GM18909 (cell line): ENCODE measurements around the gene MTERF1.
"Not testable (repeated sequence)": the region's sequence is repeated elsewhere in the genome, so short reads cannot be mapped to it uniquely, and the experiment has no call there.

Source experiments
- ATAC-seq: cut with Tn5 transposase; IDR thresholded peaks from one replicate; pipeline ENCODE4 v1.9.1; 2021; ENCODE audit warnings: mild to moderate bottlenecking; ENCODE audit not compliant: unreplicated experiment, poor library complexity

The MTERF1 gene

DNA sequence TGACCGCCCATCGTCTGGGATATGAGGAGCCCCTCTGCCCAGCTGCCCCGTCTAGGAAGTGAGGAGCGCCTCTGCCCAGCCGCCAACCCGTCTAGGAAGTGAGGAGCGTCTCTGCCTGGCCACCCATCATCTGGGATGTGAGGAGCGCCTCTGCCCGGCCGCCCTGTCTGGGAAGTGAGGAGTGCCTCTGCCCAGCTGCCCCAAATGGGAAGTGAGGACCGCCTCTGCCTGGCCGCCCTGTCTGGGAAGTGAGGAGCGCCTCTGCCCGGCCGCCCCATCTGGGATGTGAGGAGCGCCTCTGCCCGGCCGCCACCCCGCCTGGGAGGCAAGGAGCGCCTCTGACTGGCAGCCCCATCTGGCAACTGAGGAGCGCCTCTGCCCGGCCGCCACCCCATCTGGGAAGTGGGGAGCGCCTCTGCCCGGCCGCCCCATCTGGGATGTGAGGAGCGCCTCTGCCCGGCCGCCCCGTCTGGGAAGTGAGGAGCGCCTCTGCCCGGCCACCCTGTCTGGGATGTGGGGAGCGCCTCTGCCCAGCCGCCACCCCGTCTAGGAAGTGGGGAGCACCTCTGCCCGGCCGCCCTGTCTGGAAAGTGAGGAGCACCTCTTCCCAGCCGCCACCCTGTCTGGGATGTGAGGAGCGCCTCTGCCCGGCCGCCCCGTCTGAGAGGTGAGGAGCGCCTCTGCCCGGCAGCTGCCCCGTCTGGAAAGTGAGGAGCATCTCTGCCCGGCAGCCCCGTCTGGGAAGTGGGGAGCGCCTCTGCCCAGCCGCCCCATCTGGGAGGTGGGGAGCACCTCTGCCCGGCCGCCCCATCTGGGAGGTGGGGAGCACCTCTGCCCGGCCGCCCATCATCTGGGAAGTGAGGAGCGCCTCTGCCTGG, 7.1 kb upstream of the MTERF1 start:
- not testable (repeated sequence) for ATAC-seq

DNA sequence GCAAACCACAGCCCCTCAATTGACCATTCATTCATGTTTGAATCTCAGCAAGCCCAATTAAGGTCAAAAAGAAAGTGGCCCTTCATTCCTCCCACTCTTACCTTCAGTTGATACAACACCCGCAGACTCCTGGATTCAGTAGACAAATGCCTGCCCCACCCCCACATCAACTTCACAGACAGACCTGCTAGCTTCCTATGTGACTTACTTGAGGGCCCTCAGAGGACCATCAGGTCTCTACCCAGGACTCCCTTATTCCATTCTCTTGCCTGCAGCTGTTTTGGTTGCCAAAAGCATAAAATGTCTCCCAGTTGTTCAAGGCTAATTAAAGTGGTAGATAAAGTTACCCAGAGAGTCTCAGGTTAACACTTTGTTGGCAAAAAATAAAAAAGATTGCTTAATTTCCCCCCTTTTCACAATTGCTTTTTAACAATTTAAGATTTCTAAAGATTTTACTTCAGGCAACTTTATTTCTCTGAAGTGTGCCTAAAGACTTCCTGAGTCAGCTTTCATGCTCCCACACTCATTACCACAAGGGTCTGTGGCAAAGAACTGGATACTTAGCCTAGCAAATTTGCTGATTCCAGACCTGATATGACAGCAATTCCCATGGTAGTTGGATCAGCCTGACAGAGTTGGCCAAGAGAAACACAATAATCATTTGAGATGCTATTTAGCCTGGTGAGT, 3.3 kb upstream of the MTERF1 start:
- ATAC-seq, result no peak

DNA sequence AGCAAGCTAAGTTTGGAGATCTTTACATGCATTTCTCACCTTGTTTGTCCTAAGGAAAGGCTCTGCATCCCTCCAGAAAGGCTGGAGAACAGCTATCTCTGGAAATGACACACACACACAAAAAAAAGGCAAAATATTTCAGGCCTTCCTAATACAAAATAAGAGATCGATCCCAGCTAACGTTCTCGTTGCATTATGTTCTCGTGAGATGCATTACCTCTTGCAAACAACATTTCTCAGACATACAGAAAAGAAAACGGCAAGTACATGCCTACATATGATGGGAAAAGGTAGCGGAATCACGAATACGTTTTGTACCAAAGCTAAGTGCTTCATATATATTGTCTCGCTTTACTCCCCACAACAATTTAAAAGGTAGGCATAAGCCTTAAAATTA, 488 bp downstream of the MTERF1 start:
- no peak for ATAC-seq

DNA sequence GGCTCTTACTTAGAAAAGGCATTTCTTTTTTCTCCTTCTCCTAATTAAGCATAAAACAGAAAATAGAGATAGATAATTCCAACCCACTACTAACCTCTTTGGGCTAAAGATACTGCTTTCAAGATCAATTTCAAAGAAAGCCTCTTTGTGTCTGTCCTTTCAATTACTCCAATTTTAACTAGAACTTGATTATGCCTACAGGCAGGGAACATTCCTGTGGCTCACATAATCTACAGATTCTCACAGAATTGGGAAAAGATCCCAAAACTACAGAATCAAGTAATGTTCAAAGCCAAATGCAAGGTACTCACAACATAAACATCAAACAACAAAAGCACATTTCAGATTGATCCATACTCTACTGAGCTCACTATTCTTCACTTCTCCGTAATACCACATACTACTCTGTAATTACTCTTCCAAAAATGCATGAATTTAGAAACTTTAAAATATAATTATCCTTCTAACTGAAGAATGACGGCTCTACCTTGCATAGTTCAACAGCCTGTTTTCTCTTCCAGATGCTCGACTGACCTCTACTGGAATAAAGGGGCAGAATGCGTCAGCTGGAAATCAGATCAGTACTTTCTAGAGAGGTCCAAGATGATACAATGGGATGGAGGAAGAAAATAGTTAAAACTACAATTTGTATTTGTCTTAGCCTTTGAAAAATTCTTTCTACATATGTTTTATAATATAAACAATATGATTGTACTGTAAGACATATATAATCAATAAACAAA, 3.9 kb downstream of the MTERF1 start:
- ATAC-seq, result no peak

DNA sequence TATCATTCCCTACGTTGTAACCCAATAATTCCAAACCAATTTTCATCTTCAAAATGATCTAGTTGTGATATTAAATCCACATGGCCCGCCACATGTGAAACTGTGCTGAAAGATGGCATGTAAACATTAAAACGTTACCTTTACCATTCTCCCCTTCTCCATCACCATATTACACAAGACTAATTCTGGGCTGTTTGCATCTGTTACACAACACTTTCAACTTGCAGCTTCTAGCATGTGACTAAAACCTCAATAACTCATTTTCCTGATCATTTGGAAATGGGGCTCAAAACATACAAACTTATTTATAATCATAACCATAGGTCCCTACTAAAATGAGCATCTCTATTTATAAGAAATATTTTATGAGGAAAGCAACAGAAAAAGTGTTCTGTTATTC, 4.7 kb downstream of the MTERF1 start:
- ATAC-seq, result no peak

DNA sequence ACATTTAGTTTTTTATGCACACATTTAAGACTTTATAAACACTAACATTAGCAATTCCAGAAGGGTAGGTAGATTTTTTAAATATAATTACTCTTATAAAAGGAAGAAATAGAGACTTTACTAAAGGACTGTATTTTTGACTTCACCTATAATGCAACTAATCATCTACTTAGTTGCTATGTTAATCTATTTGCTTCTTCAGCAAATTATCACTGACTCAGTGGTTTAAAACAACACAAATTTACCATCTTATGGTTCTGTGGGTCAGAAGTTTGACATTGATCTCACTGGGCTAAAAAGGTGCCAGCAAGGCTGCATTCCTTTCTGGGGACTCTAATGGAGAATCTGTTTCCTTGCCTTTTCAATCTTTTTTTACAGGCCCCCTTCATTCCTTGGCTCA, 7.6 kb downstream of the MTERF1 start:
- ATAC-seq, result no peak

DNA sequence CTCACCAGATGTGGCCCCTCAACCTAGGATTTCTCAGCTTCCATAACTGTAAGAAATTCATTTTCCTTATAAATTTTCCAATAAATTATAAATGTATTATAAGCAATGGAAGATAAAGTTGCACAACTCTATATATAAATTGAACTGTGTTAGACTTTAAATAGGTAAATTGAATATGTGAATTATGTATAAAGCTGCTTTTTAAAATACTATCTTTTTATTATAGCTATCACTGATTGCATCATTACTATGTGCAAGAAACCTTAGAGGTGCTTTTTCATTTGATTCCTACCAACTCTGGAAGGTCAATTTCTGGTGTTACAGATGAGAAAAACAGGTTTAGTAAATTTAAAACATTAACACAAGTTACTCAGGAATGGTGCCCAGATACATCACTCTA, 8.4 kb downstream of the MTERF1 start:
- no peak for ATAC-seq

DNA sequence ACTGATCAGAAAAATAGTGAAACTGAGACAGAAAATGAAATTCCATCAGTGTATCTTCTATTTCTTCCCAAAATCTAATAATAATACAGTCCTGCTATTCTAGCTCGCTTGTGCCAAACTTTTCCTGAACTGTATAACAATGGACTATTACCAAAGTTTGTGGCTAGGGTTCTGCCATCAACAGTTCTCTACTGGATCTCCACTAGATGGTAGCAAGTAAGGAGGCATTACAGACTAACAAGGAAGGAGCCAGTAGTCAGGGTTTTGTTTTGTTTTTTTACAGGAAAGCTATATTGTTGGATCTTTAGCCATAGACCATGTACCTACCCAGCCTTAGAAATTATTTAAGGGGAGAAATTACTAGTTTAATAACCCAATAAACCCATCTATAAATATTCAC, 10.8 kb downstream of the MTERF1 start:
- ATAC-seq, result no peak

DNA sequence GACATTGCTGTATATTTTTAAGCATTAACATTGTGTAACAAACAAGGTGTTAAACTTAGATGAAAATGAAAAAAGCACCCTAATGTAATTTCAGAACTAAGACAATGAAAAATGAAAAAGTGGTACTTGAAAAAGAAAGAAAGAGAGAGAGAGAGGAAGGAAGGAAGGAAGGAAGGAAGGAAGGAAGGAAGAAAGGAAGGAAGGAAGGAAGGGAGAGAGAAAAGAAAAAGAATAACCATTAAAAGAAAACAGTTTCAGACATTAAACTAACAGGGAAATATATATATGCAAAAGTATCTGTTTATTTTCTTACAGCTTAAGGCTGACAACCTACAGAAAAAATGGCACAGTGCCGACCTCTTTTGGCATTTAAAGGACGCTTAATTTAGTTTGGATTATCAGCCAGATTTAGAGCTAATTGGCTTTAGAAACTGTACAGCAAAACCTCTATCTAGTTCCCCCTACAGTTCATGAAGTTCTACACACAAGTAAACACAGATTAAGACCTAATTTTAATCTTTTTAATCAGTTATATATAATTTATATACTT, 13.8 kb downstream of the MTERF1 start:
- ATAC-seq, result no peak

DNA sequence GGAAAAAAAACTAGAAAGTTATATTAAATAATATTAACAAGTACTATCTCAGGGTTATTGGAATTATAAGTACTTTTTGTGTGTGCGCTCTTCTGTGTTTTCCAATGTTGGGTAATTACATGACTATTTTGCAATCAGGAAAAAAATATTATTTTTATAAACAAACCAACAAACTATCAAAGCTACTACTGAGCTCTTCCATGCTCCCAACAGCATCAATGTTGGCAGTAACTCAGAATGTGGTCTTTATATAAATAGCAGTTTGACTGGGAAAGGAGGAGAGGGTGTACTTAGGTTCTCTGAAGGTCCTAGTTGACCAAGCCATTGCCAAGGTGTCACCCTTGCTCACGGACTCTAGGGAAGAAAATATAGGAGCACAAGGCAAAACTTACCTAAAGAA, 15.0 kb downstream of the MTERF1 start:
- ATAC-seq, result no peak

DNA sequence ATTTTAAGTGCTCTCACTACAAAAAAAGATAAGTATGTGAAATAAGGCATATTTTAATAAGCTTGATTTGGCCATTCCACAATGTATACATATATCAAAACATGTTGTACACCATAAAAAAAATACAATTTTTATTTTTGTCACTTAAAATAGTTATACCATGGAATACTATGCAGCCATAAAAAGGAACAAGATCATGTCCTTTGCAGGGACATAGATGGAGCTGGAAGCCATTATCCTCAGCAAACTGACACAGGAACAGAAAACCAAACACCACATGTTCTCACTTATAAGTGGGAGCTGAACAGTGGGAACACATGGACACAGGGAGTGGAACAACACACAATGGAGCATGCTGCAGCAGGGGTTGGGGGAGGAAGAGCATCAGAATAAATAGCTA, 15.9 kb downstream of the MTERF1 start:
- not testable (repeated sequence) for ATAC-seq

DNA sequence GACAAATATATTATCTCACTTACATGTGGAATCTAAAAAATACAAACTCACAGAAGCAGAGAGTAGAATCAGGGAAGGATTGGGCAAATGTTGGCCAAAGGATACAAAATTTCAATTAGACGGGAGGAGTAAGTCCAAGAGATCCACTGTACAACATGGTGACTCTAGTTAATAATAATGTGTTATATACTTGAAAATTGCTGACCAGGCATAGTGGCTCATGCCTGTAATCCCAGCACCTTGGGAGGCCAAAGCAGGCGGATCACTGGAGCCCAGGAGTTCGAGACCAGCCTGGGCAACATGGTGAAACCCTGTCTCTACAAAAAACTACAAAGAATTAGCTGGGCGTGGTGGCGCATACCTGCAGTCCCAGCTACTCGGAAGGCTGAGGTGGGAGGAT, 16.4 kb downstream of the MTERF1 start:
- no peak for ATAC-seq

DNA sequence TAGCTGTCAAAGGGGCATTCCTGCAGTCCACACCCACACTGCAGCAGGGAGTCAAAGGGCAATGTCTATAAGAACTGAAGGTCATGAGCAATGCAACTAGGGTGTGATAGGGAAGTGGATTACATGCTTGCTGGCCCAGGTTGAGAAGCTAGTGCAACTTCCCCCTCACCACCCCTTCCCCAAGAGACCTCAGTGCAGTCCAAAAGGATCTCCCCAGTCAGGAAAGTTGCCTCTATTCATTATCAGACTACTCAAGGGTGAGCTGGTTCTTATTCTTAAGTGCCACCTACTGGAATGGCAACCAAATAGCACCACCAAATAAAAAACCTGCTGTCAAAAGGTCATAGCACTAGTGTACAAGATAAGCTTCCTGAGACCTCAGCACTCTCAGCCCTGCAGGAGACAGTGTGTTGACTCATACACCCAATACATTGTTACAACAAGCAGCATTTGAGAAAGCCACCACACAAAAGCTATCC, 28.2 kb downstream of the MTERF1 start:
- peak; percentile 73 for ATAC-seq

DNA sequence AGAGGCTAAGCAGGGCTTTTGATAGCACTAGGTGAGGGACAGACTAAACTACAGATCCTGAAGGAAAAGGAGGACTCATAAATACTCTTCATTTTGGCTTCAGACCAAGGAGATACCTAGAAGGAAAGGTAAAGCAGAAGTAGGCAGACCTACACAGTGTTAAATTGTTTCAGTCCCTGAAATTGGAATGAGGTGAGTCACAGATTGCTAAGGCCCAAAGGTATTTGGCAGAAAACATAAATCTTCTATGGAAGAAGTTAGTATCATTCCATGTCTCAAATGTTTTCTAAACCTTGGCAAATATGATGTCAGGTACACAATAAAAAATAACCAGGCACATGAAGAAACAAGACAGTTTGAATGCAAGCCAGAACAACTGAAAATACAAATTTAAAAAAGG, 30.0 kb downstream of the MTERF1 start:
- no peak for ATAC-seq

DNA sequence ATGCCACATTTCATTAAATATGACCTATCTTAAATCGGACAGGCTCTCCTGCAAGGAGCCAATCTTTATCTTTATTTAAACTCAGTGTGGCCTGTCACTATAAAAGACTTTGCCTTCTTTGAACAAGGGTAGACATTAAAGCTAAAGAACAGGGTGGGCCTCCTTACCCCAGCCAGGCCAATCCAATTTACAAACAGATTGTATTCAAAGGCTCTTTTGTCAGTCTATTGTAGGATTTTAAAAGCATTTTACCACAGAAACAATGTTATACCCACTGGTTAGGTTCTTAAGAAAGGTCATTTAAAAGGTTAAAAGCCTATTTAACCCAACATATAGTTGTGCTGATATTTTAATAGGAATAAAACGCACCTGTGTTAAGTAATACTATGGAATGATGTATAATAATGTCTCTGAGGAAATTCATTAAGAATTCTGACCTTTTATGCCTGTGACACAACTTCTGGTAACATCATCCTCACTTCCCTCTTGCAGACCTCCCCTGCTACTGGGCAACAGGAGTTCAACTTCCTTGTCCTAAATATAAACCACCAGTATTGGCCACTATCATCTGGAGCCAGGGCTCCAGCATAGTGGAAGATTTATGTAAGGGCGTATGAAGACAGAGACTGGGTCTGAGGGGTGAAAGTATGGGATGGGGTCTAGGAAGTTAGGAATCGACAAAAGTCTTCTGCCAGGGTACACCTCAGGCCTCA, 32.5 kb downstream of the MTERF1 start:
- no peak for ATAC-seq

DNA sequence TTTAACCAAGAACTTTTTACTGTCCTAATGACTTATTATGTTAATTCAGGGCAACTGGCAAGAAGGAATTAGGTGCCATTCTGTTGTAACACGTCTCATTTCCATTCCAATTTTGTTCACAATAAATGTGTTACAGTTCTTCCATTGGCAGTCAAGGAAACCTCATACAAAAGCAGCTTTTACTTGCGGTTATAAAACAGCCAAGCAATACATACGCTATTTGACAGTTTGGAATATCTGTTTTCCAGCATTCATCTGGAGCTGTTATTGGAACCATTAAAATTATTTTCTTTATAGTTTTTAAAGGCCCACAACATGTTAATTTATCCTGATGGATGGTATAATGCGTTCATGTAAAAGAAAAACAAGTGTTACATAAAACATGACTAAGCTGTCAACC, 33.3 kb downstream of the MTERF1 start:
- ATAC-seq, result no peak

DNA sequence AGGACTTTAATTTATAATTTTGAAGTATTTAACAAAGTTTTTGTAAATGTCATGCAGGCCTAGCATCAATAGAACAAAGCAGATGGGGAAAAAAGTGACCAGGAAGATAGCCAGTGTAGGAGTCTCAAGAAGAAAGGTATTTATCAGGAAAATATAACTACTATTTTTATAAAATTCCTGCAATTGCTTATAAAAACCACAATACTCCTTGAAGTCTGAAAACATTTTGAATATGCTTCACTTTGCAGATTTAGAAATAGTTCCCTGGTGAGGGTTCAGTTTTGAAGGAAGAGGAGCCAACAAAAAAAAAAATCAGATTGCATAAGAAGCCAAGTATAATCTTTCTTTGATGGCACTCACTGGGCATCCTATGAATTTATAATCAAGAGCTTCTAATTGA, 34.1 kb downstream of the MTERF1 start:
- no peak for ATAC-seq

DNA sequence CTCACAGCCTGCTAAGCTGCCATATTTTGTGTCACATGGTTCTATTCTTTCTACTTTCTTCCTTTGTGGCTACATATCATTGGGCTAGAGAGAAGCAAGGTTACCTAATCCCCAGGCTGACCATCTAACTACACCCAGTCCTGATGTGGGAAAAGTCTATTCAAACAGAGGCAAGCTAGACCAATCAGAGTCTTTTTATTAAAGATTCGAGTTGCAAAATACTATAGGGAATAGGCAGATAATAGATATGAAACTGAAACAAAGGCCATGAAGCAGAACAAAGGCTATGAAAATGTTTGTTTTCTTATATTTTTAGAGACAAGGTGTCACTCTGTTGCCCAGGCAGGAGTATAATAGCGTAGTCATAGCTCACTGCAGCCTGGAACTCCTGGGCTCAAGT, 36.7 kb downstream of the MTERF1 start:
- ATAC-seq, result peak; percentile 88

DNA sequence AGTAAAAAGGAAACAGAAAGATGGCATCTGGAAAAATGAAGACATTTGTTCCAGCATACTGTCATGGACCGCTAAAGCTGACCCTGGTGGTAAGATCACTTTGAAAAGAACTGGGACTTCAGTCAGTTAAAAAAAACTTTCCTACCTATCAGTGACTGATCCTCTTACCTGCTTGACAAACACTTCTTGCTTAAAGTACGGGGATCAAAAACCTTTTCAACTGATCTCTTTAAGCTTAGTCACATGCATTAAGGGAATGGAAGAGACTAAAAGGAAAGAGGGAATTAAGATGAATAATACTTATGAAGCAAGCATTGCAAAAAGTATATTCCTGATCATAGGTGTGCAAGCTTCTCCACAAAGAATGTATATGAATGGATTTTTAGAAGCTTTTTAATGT, 42.1 kb downstream of the MTERF1 start:
- ATAC-seq, result no peak

DNA sequence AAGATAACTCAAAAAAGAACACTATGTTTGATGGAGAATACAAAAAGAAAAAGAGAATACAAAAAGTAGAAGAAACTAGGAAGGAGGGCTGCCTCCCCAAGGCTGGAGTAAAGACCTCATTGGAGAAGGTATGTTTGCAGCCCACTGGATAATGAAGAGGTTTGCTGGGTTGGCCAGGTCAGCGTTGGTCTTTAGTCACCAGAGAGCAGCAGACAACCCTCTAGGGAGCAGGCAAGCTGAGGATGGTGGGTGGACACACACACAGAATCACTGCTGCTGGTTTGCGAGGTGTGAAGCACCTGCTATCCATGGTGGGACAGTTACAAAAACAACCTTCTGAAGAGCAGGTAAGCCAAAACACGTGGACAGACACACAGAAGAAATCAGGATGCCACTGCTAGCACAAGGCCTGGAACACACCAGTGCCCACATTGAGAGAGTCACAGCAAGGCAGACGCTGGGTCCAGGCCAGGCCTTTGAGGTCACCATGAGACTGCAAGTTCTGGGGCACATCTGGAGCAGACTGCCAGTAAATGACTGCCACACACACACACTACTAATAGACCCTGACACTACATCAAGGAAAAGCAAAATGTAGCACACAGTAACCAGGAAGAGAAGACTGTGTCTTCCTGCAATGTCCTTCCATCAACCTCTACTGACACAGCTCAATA, 43.0 kb downstream of the MTERF1 start:
- ATAC-seq, result no peak
